ENCODE results near the gene CSMD2.

DNA sequence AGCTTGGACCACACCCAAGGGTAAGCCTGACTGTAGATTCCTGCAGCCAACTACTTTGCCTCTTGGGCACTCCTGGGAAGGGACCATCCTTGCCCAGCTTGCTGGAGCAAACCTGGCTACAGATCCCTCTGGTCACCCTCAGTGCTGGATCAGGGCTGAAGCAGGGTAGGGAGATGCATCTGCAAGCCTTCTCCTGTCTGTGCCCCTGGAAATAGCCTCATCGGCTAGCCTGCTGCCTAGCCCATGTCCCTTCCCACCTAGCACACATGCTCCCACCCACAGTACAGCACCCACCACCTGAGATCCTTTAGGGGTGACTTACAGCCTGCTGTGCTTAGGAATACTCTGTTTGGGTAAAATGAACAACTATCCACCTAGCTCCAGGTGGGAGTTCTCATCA, 478.5 kb downstream of the CSMD2 start:
- TF ChIP-seq CBFB (CRISPR knock-in tag; IDR thresholded peaks at IDR 0.05; ENCODE audit: low read depth), result no peak
- no peak for TF ChIP-seq ZNF416 (CRISPR knock-in tag; IDR thresholded peaks at IDR 0.05)

Data from WTC11 (cell line).